ENCODE measurements around the gene CRNKL1.

The CRNKL1 gene

GRCh38 chr20:20020908-20021307 lies 31.4 kb downstream of the CRNKL1 start:
- peaks cover 14% of the 10 kb centered on the region for H3K36me3 Mint-ChIP-seq (ENCODE audit: low read depth)
- peak overlapping the region in 2 of 3 experiments; percentile 4 to 16 for H3K4me3 Mint-ChIP-seq
- TF ChIP-seq, protein P1, sequence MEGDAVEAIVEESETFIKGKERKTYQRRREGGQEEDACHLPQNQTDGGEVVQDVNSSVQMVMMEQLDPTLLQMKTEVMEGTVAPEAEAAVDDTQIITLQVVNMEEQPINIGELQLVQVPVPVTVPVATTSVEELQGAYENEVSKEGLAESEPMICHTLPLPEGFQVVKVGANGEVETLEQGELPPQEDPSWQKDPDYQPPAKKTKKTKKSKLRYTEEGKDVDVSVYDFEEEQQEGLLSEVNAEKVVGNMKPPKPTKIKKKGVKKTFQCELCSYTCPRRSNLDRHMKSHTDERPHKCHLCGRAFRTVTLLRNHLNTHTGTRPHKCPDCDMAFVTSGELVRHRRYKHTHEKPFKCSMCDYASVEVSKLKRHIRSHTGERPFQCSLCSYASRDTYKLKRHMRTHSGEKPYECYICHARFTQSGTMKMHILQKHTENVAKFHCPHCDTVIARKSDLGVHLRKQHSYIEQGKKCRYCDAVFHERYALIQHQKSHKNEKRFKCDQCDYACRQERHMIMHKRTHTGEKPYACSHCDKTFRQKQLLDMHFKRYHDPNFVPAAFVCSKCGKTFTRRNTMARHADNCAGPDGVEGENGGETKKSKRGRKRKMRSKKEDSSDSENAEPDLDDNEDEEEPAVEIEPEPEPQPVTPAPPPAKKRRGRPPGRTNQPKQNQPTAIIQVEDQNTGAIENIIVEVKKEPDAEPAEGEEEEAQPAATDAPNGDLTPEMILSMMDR (IDR thresholded peaks at IDR 0.05; ENCODE audit: unreplicated experiment in 3 of 3), result no peak
- H3K9me3 Mint-ChIP-seq, result no peaks in the 10 kb centered on the region
- peaks cover 4% of the 10 kb centered on the region for H3K27me3 Mint-ChIP-seq (ENCODE audit: low read depth)
- no peak overlapping the region for H3K27ac Mint-ChIP-seq
- peaks cover 45% of the 10 kb centered on the region for H3K4me1 Mint-ChIP-seq

DNA sequence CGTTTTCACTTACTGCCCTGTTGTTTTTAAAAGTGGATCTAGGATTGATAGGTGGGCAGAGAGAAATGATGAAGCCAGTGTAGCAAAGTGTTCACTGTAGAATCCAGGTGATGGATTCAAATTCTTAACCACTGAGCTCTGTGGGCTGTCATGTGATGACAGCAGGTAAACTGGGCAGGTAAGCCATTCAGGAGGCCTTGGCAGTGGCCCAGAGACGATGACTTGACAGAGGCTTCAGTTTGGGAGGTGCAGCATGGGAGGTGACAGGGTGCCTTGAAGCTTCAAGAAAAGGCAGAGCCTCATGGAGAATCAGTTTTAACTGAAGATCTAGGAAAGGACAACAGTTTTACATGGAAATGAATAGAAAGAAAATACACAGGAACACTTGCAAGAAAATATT lies 33.1 kb downstream of the CRNKL1 start:
- TF ChIP-seq, protein P1 (IDR thresholded peaks at IDR 0.05; ENCODE audit: unreplicated experiment in 3 of 3), result no peak
- Mint-ChIP-seq H3K9me3 (no peaks in the 10 kb centered on the region), H3K27ac (peak overlapping the region in 2 of 3 experiments; percentile 35 to 49), H3K36me3 (ENCODE audit: low read depth) (peaks cover 14% of the 10 kb centered on the region), H3K27me3 (ENCODE audit: low read depth) (peaks cover 4% of the 10 kb centered on the region), H3K4me3 (peak overlapping the region; percentile 80 to 91 (median 90)), H3K4me1 (peaks cover 39% of the 10 kb centered on the region)

- H3K36me3 Mint-ChIP-seq (ENCODE audit: low read depth), result peaks cover 11% of the 10 kb centered on the region
- no peaks in the 10 kb centered on the region for H3K9me3 Mint-ChIP-seq
- TF ChIP-seq, protein P1 (IDR thresholded peaks at IDR 0.05; ENCODE audit: unreplicated experiment in 3 of 3), result no peak
- peaks cover 4% of the 10 kb centered on the region for H3K27me3 Mint-ChIP-seq (ENCODE audit: low read depth)
- peaks cover 39% of the 10 kb centered on the region for H3K4me1 Mint-ChIP-seq
- peak overlapping the region; percentile 80 to 91 (median 90) for H3K4me3 Mint-ChIP-seq
- peak overlapping the region in 1 of 3 experiments; percentile 83 for H3K27ac Mint-ChIP-seq
Observed at GRCh38 chr20:20018366-20018765, 33.9 kb downstream of the CRNKL1 start.

DNA sequence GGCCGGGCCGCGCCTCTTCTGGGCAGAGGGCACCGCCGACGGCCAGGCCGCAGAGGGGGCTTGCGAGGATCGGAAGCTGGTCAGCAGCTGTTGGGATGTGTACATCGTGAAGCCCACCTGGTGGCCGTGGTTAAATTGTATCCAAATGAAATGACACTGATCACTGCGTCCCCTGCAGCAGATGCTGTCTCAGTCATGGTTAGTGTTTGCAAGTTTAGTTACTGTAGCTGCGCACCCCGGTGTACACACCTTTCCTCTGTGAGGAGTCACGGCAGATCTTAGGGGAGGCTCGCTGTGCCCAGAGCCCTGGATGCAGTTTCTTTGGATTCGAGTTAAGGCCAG lies 34.5 kb downstream of the CRNKL1 start:
- Mint-ChIP-seq H3K4me3 (peak overlapping the region; percentile 80 to 91 (median 90)), H3K36me3 (ENCODE audit: low read depth) (peaks cover 9% of the 10 kb centered on the region), H3K9me3 (no peaks in the 10 kb centered on the region), H3K27ac (peak overlapping the region in 2 of 3 experiments; percentile 71 to 83), H3K4me1 (peaks cover 39% of the 10 kb centered on the region), H3K27me3 (ENCODE audit: low read depth) (peaks cover 4% of the 10 kb centered on the region)
- TF ChIP-seq, protein P1 (IDR thresholded peaks at IDR 0.05; ENCODE audit: unreplicated experiment in 3 of 3), result no peak

DNA sequence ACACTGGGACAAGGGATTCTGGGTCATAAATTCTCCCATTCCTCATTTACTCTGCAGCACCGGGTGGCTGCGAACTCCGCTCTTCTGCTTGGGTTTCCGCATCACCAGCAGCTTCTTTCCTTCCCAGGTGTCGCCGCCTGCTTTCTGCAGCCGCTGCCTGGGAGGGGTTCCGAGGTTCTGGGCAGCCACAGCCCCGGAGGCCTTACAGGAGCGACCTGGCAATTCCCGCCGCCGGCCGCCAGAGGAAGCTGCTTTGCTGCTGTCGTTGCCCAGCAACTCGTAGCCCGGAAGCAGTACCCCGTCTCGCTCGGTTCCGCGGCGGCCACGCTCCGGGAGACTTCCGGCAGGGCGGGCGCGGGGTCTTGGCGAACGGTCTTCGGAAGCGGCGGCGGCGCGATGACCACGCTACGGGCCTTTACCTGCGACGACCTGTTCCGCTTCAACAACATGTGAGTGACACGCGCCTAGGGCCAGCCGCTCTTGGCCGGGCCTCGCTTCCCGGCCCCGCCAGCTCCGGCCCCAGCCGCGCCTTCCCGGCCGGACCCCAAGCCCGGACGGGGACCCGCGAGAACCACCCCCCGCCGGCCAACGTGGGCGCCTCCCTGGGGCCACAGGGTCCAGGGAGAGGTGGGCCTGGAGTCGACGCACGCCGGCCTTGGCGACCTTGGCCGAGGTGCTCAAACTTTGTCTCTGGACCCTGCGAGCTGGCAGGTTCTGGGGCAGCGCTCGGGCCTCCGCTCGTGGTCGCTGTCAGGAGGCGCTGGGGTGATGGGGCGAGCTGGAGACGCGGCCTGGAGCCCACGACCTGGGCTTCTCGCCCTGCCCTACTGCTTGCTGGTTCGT lies 35.0 kb downstream of the CRNKL1 start, which contains the start of gene NAA20:
Gene NAA20 (plus strand): TSS at position 362 of the 843 bp plus-strand sequence. CDS start 35 bp downstream, at position 397.
- Mint-ChIP-seq H3K4me1 (peaks cover 39% of the 10 kb centered on the region), H3K36me3 (ENCODE audit: low read depth) (peaks cover 9% of the 10 kb centered on the region)
- TF ChIP-seq, protein P1 (IDR thresholded peaks at IDR 0.05; ENCODE audit: unreplicated experiment in 3 of 3), result peak; percentile 70 to 75 (median 70)

More for the DNA sequence above, 35.0 kb downstream of the CRNKL1 start, which contains the start of gene NAA20:
- H3K27me3 Mint-ChIP-seq (ENCODE audit: low read depth), result peaks cover 4% of the 10 kb centered on the region
- H3K4me3 Mint-ChIP-seq, result peak within 1 kb of the TSS; percentile 83 to 91 (median 90)
- no peaks in the 10 kb centered on the region for H3K9me3 Mint-ChIP-seq
- H3K27ac Mint-ChIP-seq, result peak within 1 kb of the TSS; percentile 89 to 96 (median 91)
